GM23338 (cell line): Measurements from ENCODE around the gene CCDC106.

Experiments used
- CREB1 ChIP-seq: fragments of 250-450 bp; sonication (Bioruptor Pico); IDR thresholded peaks from 2 replicates; pipeline ENCODE4 v1.5.0; 2020; ENCODE audit warnings: low read depth, mild to moderate bottlenecking, moderate library complexity
- CTCF ChIP-seq, 2 experiments: fragments of 200-600 bp in 1 of 2; sonication (generic) in 1 of 2; conservative IDR thresholded peaks; 2 replicates each; pipeline versions ENCODE4 v1.5.1 to v1.6.1; 2016 to 2017; ENCODE audit warnings: antibody characterized with exemption in 2 of 2, low read depth in 2 of 2, mild to moderate bottlenecking in 2 of 2, moderate library complexity in 1 of 2
- EZH2 ChIP-seq: fragments of 200-600 bp; sonication (generic); IDR thresholded peaks from one replicate; pipeline ENCODE4 v1.8.0; 2017; ENCODE audit warnings: antibody characterized with exemption, mild to moderate bottlenecking, low read depth; ENCODE audit not compliant: unreplicated experiment
- EZH2phosphoT487 ChIP-seq: fragments of 200-600 bp; sonication (generic); IDR thresholded peaks from one replicate; pipeline ENCODE4 v1.8.1; 2018; ENCODE audit warnings: antibody characterized with exemption; ENCODE audit not compliant: unreplicated experiment
- JUNB ChIP-seq: IDR thresholded peaks from one replicate; pipeline ENCODE4 v1.6.1; 2016; ENCODE audit warnings: antibody characterized with exemption; ENCODE audit not compliant: unreplicated experiment
- POLR2AphosphoS5 ChIP-seq: IDR thresholded peaks from 2 replicates; pipeline ENCODE4 v1.6.1; 2016; ENCODE audit warnings: antibody characterized with exemption, low read depth
- REST ChIP-seq: IDR thresholded peaks from one replicate; pipeline ENCODE4 v1.6.1; 2018; ENCODE audit warnings: antibody characterized with exemption; ENCODE audit not compliant: unreplicated experiment
- ZNF331 ChIP-seq: fragments of 250-450 bp; sonication (Bioruptor Pico); IDR thresholded peaks from 2 replicates; pipeline ENCODE4 v1.5.0; 2020; ENCODE audit warnings: low read depth, mild to moderate bottlenecking, moderate library complexity

DNA sequence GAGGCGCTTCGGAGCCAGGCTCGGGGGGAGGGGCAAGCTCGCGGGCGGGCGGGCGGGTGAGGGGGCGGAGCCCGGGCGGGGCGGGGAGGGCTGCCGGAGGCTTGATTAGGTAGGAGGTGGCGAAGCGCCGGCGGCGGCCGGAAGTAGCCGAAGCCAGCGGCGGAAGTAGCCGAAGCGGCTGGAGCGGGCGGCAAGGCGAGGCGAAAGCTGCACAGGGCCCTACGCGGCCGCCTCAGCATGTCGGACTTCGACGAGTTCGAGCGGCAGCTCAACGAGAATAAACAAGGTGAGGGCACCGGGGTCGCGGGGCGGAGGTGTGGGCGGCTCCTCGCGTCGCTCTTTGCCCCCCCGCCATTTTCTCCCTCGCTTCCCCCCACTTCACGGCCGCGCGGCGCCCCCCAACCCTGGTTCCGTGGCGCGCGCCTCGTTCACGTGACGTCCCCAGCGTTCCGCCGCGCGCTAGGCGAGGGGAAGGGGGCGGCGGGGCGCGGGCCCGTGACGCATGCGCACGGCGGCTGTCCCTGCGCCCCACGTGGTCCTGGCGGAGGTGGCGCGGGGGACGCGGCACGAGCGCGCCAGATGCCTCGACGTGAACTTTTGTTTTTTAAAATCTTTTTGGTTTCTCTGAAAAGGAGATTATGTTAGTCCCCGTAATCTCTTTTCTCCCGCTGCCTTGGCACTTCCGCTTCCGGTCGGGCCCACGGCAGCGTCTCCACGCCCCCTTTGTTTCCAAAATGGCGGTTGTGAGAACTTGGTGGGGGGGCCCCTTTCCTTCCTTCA, 7.0 kb downstream of the CCDC106 start, which contains the start of gene U2AF2:
- no peak for TF ChIP-seq EZH2
- no peak for TF ChIP-seq ZNF331 (CRISPR knock-in tag)
- no peak for TF ChIP-seq CTCF (conservative IDR thresholded peaks at IDR 0.05; ENCODE audit: low read depth in 2 of 2)
- no peak for TF ChIP-seq EZH2phosphoT487
- TF ChIP-seq POLR2AphosphoS5: peak; percentile 44; the same call in 1 of the 2 replicates
- TF ChIP-seq CREB1: peak; percentile 59
- no peak for TF ChIP-seq REST
- no peak for TF ChIP-seq JUNB
